Pancreas (tissue), 10 donors: Measurements from ENCODE around the gene NUDT3. TPM values are rescaled to one million over a fixed set of nuclear protein-coding genes. Genes with fewer than 3 reads are reported as not detected.
A peak's percentile ranks its signal among the peaks of the same experiment; 100 is the strongest.

Experiments used
- ATAC-seq, 4 donors: fragments of 200-7000 bp; cut with Tn5 transposase; one replicate each; pipeline versions ENCODE4 v1.8.0 to v1.9.1; 2020; ENCODE audit warnings: mild to moderate bottlenecking in 4 of 4, moderate library complexity in 4 of 4
- DNase-seq, 6 donors: peaks; one replicate each; pipeline ENCODE4 v3.0.0-alpha.2; 2020
- FAIRE-seq: peaks from 2 replicates; lab custom pipeline; 2012; peaks lifted over from hg19 to GRCh38; lab: Jason Lieb, UNC
- H3K27ac ChIP-seq, 4 donors: fragments of 200-600 bp; sonication (generic); 1 replicate in 3 of 4; 2 replicates in 1 of 4; pipeline versions ENCODE4 v1.5.0 to v1.8.0; 2020
- H3K27me3 ChIP-seq, 4 donors: fragments of 200-600 bp; one replicate each; pipeline ENCODE4 v1.8.0; 2021
- H3K36me3 ChIP-seq, 3 donors: fragments of 200-600 bp; sonication (generic) in 1 of 3; one replicate each; pipeline versions ENCODE4 v1.5.0 to v1.8.0; 2020 to 2021
- H3K4me1 ChIP-seq, 3 donors: fragments of 200-600 bp; one replicate each; pipeline ENCODE4 v1.8.0; 2021
- H3K4me3 ChIP-seq, 4 donors: fragments of 200-600 bp; sonication (generic) in 2 of 4; one replicate each; pipeline versions ENCODE4 v1.5.0 to v1.8.0; 2020 to 2021
- H3K9me3 ChIP-seq, 4 donors: fragments of 200-600 bp; one replicate each; pipeline ENCODE4 v1.8.0; 2021
- WGBS, 2 donors: extraction: QIAGEN DNeasy Blood & Tissue Kit; methylation state at CpG; one replicate each; pipeline ENCODE4 v1.1.7; 2013; 5-methylcytosine and 5-hydroxymethylcytosine counted together
- intact Hi-C, 3 donors: fragments of 100-400 bp; cut with DNase I; formaldehyde crosslinking; loops; one replicate each; pipeline versions ENCODE4 v1.11.1 to v1.14.2; 2022
- polyA plus RNA-seq, 2 donors: library from polyadenylated mRNA; stranded (reverse); fragments of 200-250 nt; gene quantifications; one replicate each; pipeline ENCODE4 v1.2.3, GENCODE V29; 2013
- total RNA-seq, 6 donors: library from RNA; stranded (reverse); fragmentation: NEBNext Ultra II Directional in 4 of 6; extraction: Animal tissue kit (Norgen Biotek cat#: 25700) in 4 of 6; gene quantifications; one replicate each; pipeline versions ENCODE4 v1.2.1 to v1.2.4, GENCODE V29; 2021 to 2023
- TF ChIP-seq, protein P1 (sequence below), 4 donors: fragments of 200-600 bp; sonication (generic) in 3 of 4; IDR thresholded peaks; one replicate each; pipeline versions ENCODE4 v1.5.0 to v1.8.0; 2021; ENCODE audit warnings: antibody characterized with exemption in 4 of 4
- donor health status: healthy with polysubstance abuse.
- donor health status: DM: no; HTN: no; CAD: no; lungs with moderate emphysema.
- donor health status: DM: no; HTN: no; CAD: no.
- donor health status: control.
- donor health status: control.
- donor health status: Bipolar disorder and iron deficiency.
- donor health status: DM: yes; HTN: yes; CAD: no.
- donor health status: DM: no; HTN: no; CAD: no.
- donor health status: DM: no; HTN: no; CAD: no.
- donor health status: DM: yes; HTN: yes; CAD: no.

The NUDT3 gene
- total and polyA plus RNA-seq, 8 donors: 7.1 to 20.7 (median 14.0) TPM

DNA sequence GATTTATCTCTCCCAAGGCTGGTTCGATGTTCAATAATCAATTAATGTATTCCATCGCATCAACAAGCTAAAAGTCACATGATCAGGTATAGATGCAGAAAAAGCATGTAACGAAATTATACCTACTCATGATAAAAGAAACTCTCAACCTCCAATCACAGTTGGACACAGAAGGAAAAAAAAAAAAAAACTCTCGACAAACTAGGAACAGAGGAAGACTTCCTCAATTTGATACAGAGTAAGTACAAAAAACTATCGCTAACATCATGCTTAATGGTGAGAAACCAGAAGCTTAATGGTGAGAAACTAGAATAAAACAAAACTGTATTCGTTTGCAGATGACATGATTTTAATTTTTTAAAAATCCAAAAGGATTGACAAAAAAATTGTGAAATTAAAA lies 81.7 kb downstream of the NUDT3 start:
- peaks cover 0 to 16% (median 8%) of the 10 kb centered on the region in 3 donors for H3K4me1 ChIP-seq
- H3K4me3 ChIP-seq: no peak overlapping the region
- no peaks in the 10 kb centered on the region for H3K36me3 ChIP-seq
- FAIRE-seq (no peak), ATAC-seq (no peak), DNase-seq (no peak)
- intact Hi-C loops: no loop called here
- TF ChIP-seq, protein P1, sequence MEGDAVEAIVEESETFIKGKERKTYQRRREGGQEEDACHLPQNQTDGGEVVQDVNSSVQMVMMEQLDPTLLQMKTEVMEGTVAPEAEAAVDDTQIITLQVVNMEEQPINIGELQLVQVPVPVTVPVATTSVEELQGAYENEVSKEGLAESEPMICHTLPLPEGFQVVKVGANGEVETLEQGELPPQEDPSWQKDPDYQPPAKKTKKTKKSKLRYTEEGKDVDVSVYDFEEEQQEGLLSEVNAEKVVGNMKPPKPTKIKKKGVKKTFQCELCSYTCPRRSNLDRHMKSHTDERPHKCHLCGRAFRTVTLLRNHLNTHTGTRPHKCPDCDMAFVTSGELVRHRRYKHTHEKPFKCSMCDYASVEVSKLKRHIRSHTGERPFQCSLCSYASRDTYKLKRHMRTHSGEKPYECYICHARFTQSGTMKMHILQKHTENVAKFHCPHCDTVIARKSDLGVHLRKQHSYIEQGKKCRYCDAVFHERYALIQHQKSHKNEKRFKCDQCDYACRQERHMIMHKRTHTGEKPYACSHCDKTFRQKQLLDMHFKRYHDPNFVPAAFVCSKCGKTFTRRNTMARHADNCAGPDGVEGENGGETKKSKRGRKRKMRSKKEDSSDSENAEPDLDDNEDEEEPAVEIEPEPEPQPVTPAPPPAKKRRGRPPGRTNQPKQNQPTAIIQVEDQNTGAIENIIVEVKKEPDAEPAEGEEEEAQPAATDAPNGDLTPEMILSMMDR (IDR thresholded peaks at IDR 0.05): no peak
- WGBS, 2 donors: 92% methylated on average over 6 of the region's 6 CpGs
- H3K27me3 ChIP-seq: no peaks in the 10 kb centered on the region
- no peak overlapping the region for H3K27ac ChIP-seq
- H3K9me3 ChIP-seq: no peaks in the 10 kb centered on the region

DNA sequence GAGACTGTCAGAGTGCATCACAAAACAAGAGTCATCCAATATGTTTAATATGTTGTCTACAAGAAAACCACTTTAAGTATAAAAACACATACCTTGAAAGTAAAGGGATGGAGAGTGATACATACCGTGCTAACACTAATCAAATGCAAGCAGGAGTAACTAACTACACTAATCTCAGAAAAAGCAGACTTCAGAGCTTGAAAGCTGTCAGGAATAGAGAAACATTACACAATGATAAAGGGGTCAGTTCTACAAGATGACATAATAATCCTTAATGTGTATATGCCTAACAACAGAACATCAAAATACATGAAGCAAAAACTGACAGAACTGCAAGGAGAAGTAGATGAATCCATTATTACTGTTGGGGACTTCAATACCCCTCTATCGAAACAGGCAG lies 84.0 kb downstream of the NUDT3 start:
- H3K4me1 ChIP-seq: peaks cover 5 to 11% (median 9%) of the 10 kb centered on the region in 3 donors
- DNase-seq (no peak), FAIRE-seq (no peak), ATAC-seq (no peak)
- TF ChIP-seq, protein P1 (IDR thresholded peaks at IDR 0.05): no peak
- no peaks in the 10 kb centered on the region for H3K9me3 ChIP-seq
- no peaks in the 10 kb centered on the region for H3K36me3 ChIP-seq
- H3K27ac ChIP-seq: no peak overlapping the region
- no peak overlapping the region for H3K4me3 ChIP-seq
- no peaks in the 10 kb centered on the region for H3K27me3 ChIP-seq
- intact Hi-C loops: no loop called here
- 70 to 82% methylated on average over 2 of the region's 2 CpGs for WGBS, 2 donors

- H3K9me3 ChIP-seq: no peaks in the 10 kb centered on the region
- DNase-seq: peak in 1 of 6 donors; percentile 42
- peak overlapping the region in 2 of 4 donors; percentile 10 to 27 for H3K27ac ChIP-seq
- intact Hi-C loops: no loop called here
- FAIRE-seq: no peak
- no peaks in the 10 kb centered on the region for H3K27me3 ChIP-seq
- H3K4me1 ChIP-seq: peaks cover 13 to 20% (median 16%) of the 10 kb centered on the region in 3 donors
- no peaks in the 10 kb centered on the region for H3K36me3 ChIP-seq
- H3K4me3 ChIP-seq: no peak overlapping the region
- 31 to 36% methylated on average over 6 of the region's 6 CpGs for WGBS, 2 donors
- TF ChIP-seq, protein P1 (IDR thresholded peaks at IDR 0.05): no peak
- peak; percentile 27 to 73 (median 70) for ATAC-seq
Observed at GRCh38 chr6:34305982-34306708, 86.3 kb downstream of the NUDT3 start.

GRCh38 chr6:34305497-34305896 lies 87.0 kb downstream of the NUDT3 start:
- TF ChIP-seq, protein P1 (IDR thresholded peaks at IDR 0.05): no peak
- H3K9me3 ChIP-seq: no peaks in the 10 kb centered on the region
- peaks cover 13 to 20% (median 16%) of the 10 kb centered on the region in 3 donors for H3K4me1 ChIP-seq
- intact Hi-C loops: no loop called here
- FAIRE-seq (no peak), ATAC-seq (peak in 1 of 4 donors; percentile 16), DNase-seq (no peak)
- WGBS, 2 donors: 71 to 81% methylated on average over 2 of the region's 2 CpGs
- no peak overlapping the region for H3K4me3 ChIP-seq
- peak overlapping the region in 1 of 4 donors; percentile 10 for H3K27ac ChIP-seq
- no peaks in the 10 kb centered on the region for H3K27me3 ChIP-seq
- H3K36me3 ChIP-seq: no peaks in the 10 kb centered on the region

DNA sequence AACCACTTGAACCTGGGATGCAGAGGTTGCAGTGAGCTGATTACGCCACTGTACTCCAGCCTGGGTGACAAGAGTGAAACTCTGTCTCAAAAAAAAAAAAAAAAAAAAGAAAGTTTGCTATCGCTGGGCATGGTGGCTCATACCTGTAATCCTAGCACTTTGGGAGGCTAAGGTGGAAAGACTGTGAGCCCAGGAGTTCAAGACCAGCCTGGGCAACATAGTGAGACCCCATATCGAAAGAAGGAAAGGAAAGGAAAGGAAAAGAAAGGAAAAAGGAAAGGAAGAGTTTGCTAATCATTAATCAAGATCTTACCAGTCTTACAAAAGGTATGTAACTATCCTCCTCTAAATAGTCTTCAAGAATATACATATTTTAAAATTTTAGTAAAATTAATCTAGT lies 88.3 kb downstream of the NUDT3 start:
- TF ChIP-seq, protein P1 (IDR thresholded peaks at IDR 0.05): no peak

More for the DNA sequence above, 88.3 kb downstream of the NUDT3 start:
- no peaks in the 10 kb centered on the region for H3K27me3 ChIP-seq
- peaks cover 13 to 20% (median 16%) of the 10 kb centered on the region in 3 donors for H3K4me1 ChIP-seq
- FAIRE-seq (no peak), DNase-seq (no peak), ATAC-seq (no peak)
- no peaks in the 10 kb centered on the region for H3K36me3 ChIP-seq
- H3K4me3 ChIP-seq: no peak overlapping the region
- intact Hi-C loops: no loop called here
- H3K27ac ChIP-seq: no peak overlapping the region
- no peaks in the 10 kb centered on the region for H3K9me3 ChIP-seq
- 91 to 98% methylated on average over 3 of the region's 3 CpGs for WGBS, 2 donors
